ENCODE results near the gene CREBRF. TPM values are rescaled to one million over a fixed set of nuclear protein-coding genes. Genes with fewer than 3 reads are reported as not detected.

The CREBRF gene
- total RNA-seq, 2 experiments from 2014 or later = 92.7 to 99.6 TPM

DNA sequence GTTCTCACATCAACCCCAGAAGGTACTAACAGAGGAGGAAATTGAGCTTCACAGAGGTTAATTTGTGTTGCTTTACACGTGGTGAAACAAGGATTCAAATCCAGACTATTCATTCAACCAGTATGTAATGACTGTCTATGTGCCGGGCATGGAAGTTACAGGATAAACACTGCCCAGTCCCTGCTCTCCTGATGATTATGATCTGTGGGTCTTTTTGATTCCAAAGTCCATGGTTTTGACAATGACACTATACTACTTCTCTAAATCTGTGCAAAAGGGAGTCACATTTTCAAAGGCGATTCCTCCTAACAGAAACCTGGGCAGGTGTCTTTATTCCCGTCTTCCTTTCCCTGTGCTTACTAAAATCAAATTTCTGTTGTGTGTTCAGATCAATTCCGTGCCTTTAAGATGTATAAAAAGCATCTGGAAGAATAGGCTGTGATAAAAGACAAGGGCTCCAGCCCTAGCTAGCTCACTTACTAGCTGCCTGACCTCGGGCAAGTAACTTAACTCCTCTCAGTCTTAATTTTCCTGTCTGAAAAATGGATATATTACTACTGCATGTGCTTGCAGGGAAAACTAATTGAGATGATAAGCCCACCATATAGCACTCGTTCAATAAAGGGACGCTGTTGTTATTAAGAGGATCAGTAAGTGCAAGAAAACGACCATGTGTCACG lies 970 bp upstream of the CREBRF start:
- H3K27ac Mint-ChIP-seq = peak overlapping the region; percentile 97
- Histone ChIP-seq H3K4me3 (ENCODE audit: low read length) (peak overlapping the region; percentile 69), H3K9me3 (ENCODE audit: control insufficient read depth in 1 of 2, insufficient read depth in 1 of 2, low read length in 2 of 2) (no peaks in the 10 kb centered on the region), H3K4me1 (ENCODE audit: insufficient read depth, low read length) (peaks cover 25% of the 10 kb centered on the region), H3K36me3 (ENCODE audit: insufficient read depth, low read length) (no peaks in the 10 kb centered on the region), H3K27ac (ENCODE audit: low read depth in 1 of 2, low read length in 2 of 2) (peak overlapping the region; percentile 56 to 97), H3K27me3 (ENCODE audit: control insufficient read depth in 1 of 2, insufficient read depth in 2 of 2, low read length in 2 of 2) (no peaks in the 10 kb centered on the region)
- ChIA-PET POLR2A (interaction anchor here (0.6 to 1.4 kb wide), 2 partner anchors 20 to 71 kb away, joined by 6 to 12 read pairs; partner anchors contain the start of gene ATP6V0E1), CTCF (no interaction called here)
- TF ChIP-seq, protein P1, sequence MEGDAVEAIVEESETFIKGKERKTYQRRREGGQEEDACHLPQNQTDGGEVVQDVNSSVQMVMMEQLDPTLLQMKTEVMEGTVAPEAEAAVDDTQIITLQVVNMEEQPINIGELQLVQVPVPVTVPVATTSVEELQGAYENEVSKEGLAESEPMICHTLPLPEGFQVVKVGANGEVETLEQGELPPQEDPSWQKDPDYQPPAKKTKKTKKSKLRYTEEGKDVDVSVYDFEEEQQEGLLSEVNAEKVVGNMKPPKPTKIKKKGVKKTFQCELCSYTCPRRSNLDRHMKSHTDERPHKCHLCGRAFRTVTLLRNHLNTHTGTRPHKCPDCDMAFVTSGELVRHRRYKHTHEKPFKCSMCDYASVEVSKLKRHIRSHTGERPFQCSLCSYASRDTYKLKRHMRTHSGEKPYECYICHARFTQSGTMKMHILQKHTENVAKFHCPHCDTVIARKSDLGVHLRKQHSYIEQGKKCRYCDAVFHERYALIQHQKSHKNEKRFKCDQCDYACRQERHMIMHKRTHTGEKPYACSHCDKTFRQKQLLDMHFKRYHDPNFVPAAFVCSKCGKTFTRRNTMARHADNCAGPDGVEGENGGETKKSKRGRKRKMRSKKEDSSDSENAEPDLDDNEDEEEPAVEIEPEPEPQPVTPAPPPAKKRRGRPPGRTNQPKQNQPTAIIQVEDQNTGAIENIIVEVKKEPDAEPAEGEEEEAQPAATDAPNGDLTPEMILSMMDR (IDR thresholded peaks at IDR 0.05) = no peak
- no peak for DNase-seq
- H3K36me3 Mint-ChIP-seq (ENCODE audit: low read depth) = peaks cover 24% of the 10 kb centered on the region
- ATAC-seq (ENCODE audit: poor library complexity) = no peak
- H3K27me3 Mint-ChIP-seq = no peaks in the 10 kb centered on the region
- H3K4me3 Mint-ChIP-seq = peak overlapping the region; percentile 94
- no peaks in the 10 kb centered on the region for H3K9me3 Mint-ChIP-seq
- peaks cover 49% of the 10 kb centered on the region for H3K4me1 Mint-ChIP-seq (ENCODE audit: low read depth)
- intact Hi-C loops (cut with DNase I, micrococcal nuclease) = loop anchor here (2.0 to 10.0 kb wide), 8 partner anchors 18 to 1048 kb away; partner anchors contain the start of genes DUSP1 (in 2 of the 2), CPEB4 (in 1 of the 2), FBXW11 (in 1 of the 2) and STK10 (in 1 of the 2)

DNA sequence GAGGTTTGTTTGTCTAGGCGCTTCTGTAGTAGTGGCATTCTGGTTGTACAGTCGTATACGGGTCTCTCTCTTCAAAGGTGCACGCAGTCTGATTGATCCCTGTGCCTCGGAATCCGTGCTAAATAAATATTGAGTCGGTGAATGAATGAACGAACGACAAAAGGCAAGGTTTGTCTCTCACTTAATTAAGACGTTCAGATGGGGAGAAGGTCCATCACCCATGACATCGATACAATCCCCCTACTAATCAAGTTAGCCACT lies 500 bp upstream of the CREBRF start:
- Mint-ChIP-seq H3K4me3 (peak overlapping the region; percentile 94), H3K27me3 (no peaks in the 10 kb centered on the region), H3K4me1 (ENCODE audit: low read depth) (peaks cover 53% of the 10 kb centered on the region), H3K9me3 (no peaks in the 10 kb centered on the region), H3K36me3 (ENCODE audit: low read depth) (peaks cover 29% of the 10 kb centered on the region), H3K27ac (peak overlapping the region; percentile 97)
- intact Hi-C loops (cut with DNase I, micrococcal nuclease) = loop anchor here (2.0 to 10.0 kb wide), 8 partner anchors 19 to 1048 kb away; partner anchors contain the start of genes DUSP1 (in 2 of the 2), CPEB4 (in 1 of the 2), FBXW11 (in 1 of the 2) and STK10 (in 1 of the 2)
- TF ChIP-seq, protein P1 (IDR thresholded peaks at IDR 0.05) = no peak
- Histone ChIP-seq H3K4me3 (ENCODE audit: low read length) (peak overlapping the region; percentile 69), H3K27ac (ENCODE audit: low read depth in 1 of 2, low read length in 2 of 2) (peak overlapping the region; percentile 56 to 97), H3K27me3 (ENCODE audit: control insufficient read depth in 1 of 2, insufficient read depth in 2 of 2, low read length in 2 of 2) (no peaks in the 10 kb centered on the region), H3K36me3 (ENCODE audit: insufficient read depth, low read length) (no peaks in the 10 kb centered on the region), H3K9me3 (ENCODE audit: control insufficient read depth in 1 of 2, insufficient read depth in 1 of 2, low read length in 2 of 2) (no peaks in the 10 kb centered on the region), H3K4me1 (ENCODE audit: insufficient read depth, low read length) (peaks cover 27% of the 10 kb centered on the region)
- ChIA-PET POLR2A (interaction anchor here (1.4 kb wide), 1 partner anchor 72 kb away, joined by 12 read pairs; the partner anchor contains the start of gene ATP6V0E1), CTCF (no interaction called here)
- no peak for ATAC-seq (ENCODE audit: poor library complexity)
- peak in 1 of 14 experiments; percentile 25 for DNase-seq

DNA sequence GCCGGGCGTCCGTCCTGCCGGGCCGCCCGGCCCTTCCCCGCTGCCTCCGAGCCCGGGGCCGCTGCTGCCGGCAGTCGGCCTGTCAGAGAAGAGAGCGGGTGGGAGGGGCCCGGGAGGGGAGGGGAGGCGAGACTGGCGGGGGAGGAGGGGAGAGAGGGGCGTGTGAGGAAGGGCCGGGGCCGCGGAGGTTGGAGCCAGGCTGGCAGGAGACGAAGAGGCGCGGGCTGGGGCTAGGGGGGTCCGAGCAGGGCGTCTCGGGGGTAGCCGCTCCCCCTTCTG lies 570 bp downstream of the CREBRF start:
- DNase-seq = peak in 5 of 14 experiments; percentile 75 to 88 (median 81)
- peak overlapping the region; percentile 98 for H3K4me3 Mint-ChIP-seq
- Histone ChIP-seq H3K4me1 (ENCODE audit: insufficient read depth, low read length) (peaks cover 27% of the 10 kb centered on the region), H3K27ac (ENCODE audit: low read depth in 1 of 2, low read length in 2 of 2) (peak overlapping the region; percentile 91 to 97), H3K36me3 (ENCODE audit: insufficient read depth, low read length) (no peaks in the 10 kb centered on the region), H3K9me3 (ENCODE audit: control insufficient read depth in 1 of 2, insufficient read depth in 1 of 2, low read length in 2 of 2) (no peaks in the 10 kb centered on the region), H3K27me3 (ENCODE audit: control insufficient read depth in 1 of 2, insufficient read depth in 2 of 2, low read length in 2 of 2) (no peaks in the 10 kb centered on the region), H3K4me3 (ENCODE audit: low read length) (peak overlapping the region; percentile 69)
- ATAC-seq (ENCODE audit: poor library complexity) = peak; percentile 48
- ChIA-PET POLR2A (interaction anchor here (0.6 to 3.6 kb wide), 23 partner anchors 9 to 1050 kb away, joined by 3 to 87 read pairs (median 5); partner anchors contain the start of genes ATP6V0E1, BNIP1, DUSP1 and FBXW11), CTCF (interaction anchor here (0.9 to 1.8 kb wide), 5 partner anchors 9 to 97 kb away, joined by 3 to 14 read pairs (median 5); partner anchors contain the start of genes ATP6V0E1, BNIP1 and RPL26L1)
- H3K36me3 Mint-ChIP-seq (ENCODE audit: low read depth) = peaks cover 38% of the 10 kb centered on the region
- peaks cover 64% of the 10 kb centered on the region for H3K4me1 Mint-ChIP-seq (ENCODE audit: low read depth)
- intact Hi-C loops (cut with DNase I, micrococcal nuclease) = loop anchor here (1.0 to 10.0 kb wide), 10 partner anchors 36 to 1049 kb away; partner anchors contain the start of genes BNIP1 (in 2 of the 2), DUSP1 (in 2 of the 2), CPEB4 (in 1 of the 2) and FBXW11 (in 1 of the 2)
- TF ChIP-seq, protein P1 (IDR thresholded peaks at IDR 0.05) = no peak
- peak overlapping the region; percentile 97 for H3K27ac Mint-ChIP-seq
- no peaks in the 10 kb centered on the region for H3K27me3 Mint-ChIP-seq
- H3K9me3 Mint-ChIP-seq = no peaks in the 10 kb centered on the region

All from CD4-positive, alpha-beta T cell (primary cell).